Glutamatergic neuron (in vitro differentiated cells): ENCODE measurements around the gene NWD2. TPM values are rescaled to one million over a fixed set of nuclear protein-coding genes. Genes with fewer than 3 reads are reported as not detected.

Source experiments
- DNase-seq: peaks from one replicate; pipeline ENCODE4 v3.0.0; 2022
- H3K27ac Mint-ChIP-seq: one replicate; pipeline ENCODE4 v1.8.0; 2020; ENCODE audit warnings: mild to moderate bottlenecking, mixed read lengths, inconsistent platforms; ENCODE audit not compliant: unreplicated experiment
- H3K27me3 Mint-ChIP-seq: one replicate; pipeline ENCODE4 v1.8.0; 2020; ENCODE audit warnings: mild to moderate bottlenecking, moderate library complexity, mixed read lengths, inconsistent platforms; ENCODE audit not compliant: unreplicated experiment
- H3K36me3 Mint-ChIP-seq: one replicate; pipeline ENCODE4 v1.8.0; 2020; ENCODE audit warnings: mild to moderate bottlenecking, mixed read lengths, inconsistent platforms; ENCODE audit not compliant: unreplicated experiment
- H3K4me1 Mint-ChIP-seq: one replicate; pipeline ENCODE4 v1.8.0; 2020; ENCODE audit warnings: mild to moderate bottlenecking, low read depth, mixed read lengths, inconsistent platforms; ENCODE audit not compliant: unreplicated experiment
- H3K4me3 Mint-ChIP-seq: one replicate; pipeline ENCODE4 v1.8.0; 2020; ENCODE audit warnings: mild to moderate bottlenecking, mixed read lengths, inconsistent platforms; ENCODE audit not compliant: unreplicated experiment
- H3K9me3 Mint-ChIP-seq: one replicate; pipeline ENCODE4 v1.8.0; 2020; ENCODE audit warnings: mild to moderate bottlenecking, moderate library complexity, mixed read lengths, inconsistent platforms; ENCODE audit not compliant: unreplicated experiment
- total RNA-seq: library from RNA; stranded (reverse); fragmentation: NEBNext Ultra II Directional; extraction: Animal tissue kit (Norgen Biotek cat#: 25700); gene quantifications from one replicate; pipeline ENCODE4 v1.2.1, GENCODE V29; 2021; ENCODE audit not compliant: unreplicated experiment
- TF ChIP-seq, protein P1 (sequence below): fragments of 200-600 bp; sonication (generic); IDR thresholded peaks from one replicate; pipeline ENCODE4 v1.5.0; 2021; ENCODE audit not compliant: partially characterized antibody, unreplicated experiment

The NWD2 gene
- total RNA-seq, 1 donor from 2014 or later, result 0.17 TPM

DNA sequence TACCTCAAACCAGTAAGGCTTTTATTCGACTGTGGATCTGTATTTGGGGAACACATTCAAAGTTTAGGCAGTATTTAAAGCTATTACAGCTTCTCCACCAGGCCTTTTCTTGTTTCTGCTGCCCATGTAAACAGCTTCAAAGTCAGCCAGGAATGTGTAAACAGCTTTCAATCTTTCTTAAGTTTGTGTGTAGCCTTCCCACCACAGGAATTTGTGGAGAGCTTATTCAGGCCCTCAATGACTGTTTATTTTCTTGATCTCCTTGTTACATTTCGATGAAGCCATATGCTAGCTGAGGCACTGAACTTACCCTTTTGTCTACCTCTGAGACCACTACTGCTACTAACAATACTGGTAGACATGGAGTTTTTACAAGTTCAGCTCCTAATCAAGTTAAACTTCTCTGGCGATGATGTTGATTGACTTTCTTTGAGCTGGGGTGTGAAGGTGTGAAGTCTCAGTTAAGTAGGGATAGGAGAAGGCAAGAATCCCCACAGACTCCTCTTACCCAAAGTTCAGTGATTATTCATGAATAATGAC is 72.6 kb downstream of the NWD2 start:
- Mint-ChIP-seq H3K36me3 (no peaks in the 10 kb centered on the region), H3K27ac (no peak overlapping the region), H3K4me1 (no peaks in the 10 kb centered on the region), H3K9me3 (peaks cover 5% of the 10 kb centered on the region), H3K27me3 (no peaks in the 10 kb centered on the region), H3K4me3 (no peak overlapping the region)
- no peak for DNase-seq
- TF ChIP-seq, protein P1, sequence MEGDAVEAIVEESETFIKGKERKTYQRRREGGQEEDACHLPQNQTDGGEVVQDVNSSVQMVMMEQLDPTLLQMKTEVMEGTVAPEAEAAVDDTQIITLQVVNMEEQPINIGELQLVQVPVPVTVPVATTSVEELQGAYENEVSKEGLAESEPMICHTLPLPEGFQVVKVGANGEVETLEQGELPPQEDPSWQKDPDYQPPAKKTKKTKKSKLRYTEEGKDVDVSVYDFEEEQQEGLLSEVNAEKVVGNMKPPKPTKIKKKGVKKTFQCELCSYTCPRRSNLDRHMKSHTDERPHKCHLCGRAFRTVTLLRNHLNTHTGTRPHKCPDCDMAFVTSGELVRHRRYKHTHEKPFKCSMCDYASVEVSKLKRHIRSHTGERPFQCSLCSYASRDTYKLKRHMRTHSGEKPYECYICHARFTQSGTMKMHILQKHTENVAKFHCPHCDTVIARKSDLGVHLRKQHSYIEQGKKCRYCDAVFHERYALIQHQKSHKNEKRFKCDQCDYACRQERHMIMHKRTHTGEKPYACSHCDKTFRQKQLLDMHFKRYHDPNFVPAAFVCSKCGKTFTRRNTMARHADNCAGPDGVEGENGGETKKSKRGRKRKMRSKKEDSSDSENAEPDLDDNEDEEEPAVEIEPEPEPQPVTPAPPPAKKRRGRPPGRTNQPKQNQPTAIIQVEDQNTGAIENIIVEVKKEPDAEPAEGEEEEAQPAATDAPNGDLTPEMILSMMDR, result no peak

DNA sequence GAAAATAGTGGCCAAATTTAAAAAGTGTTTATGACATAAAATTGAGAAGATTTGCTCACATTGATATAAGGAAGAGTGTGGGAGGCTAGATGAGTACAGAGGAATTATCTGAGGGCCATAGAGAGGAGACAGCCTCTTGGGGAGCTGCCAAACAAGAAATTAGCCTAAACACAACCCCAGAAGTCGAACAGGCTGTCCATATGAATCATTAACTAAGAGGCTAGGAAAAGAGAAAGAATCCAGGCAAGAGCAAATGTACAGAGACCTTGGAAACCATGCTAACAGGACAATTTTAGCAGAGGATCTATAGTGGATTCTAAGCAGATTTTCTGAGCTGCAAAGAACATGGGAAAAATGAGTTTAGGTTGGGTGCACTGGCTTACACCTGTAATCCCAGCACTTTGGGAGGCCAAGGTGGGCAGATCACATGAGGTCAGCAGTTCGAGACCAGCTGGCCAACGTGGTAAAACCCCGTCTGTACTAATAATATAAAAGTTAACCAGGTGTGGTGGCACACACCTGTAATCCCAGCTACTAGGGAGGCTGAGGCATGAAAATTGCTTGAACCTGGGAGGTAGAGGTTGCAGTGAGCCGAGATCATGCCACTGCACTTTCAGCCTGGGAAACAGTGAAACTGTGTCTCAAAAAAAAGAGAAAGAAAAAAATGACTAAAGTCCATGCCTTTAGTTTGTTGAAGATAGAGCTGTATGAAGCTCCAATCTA is 76.1 kb downstream of the NWD2 start:
- no peaks in the 10 kb centered on the region for H3K27me3 Mint-ChIP-seq
- TF ChIP-seq, protein P1, result no peak
- H3K36me3 Mint-ChIP-seq, result no peaks in the 10 kb centered on the region
- peaks cover 2% of the 10 kb centered on the region for H3K9me3 Mint-ChIP-seq
- H3K4me3 Mint-ChIP-seq, result no peak overlapping the region
- H3K4me1 Mint-ChIP-seq, result no peaks in the 10 kb centered on the region
- no peak overlapping the region for H3K27ac Mint-ChIP-seq
- DNase-seq, result no peak

- Mint-ChIP-seq H3K36me3 (no peaks in the 10 kb centered on the region), H3K27ac (no peak overlapping the region), H3K4me1 (no peaks in the 10 kb centered on the region), H3K9me3 (peaks cover 2% of the 10 kb centered on the region), H3K27me3 (no peaks in the 10 kb centered on the region), H3K4me3 (no peak overlapping the region)
- TF ChIP-seq, protein P1, result no peak
- DNase-seq, result no peak
These were observed 77.6 kb downstream of the NWD2 start for GRCh38 chr4:37322122-37322521.

- no peaks in the 10 kb centered on the region for H3K27me3 Mint-ChIP-seq
- peaks cover 2% of the 10 kb centered on the region for H3K9me3 Mint-ChIP-seq
- no peak overlapping the region for H3K27ac Mint-ChIP-seq
- no peaks in the 10 kb centered on the region for H3K36me3 Mint-ChIP-seq
- no peaks in the 10 kb centered on the region for H3K4me1 Mint-ChIP-seq
- no peak for DNase-seq
- TF ChIP-seq, protein P1, result no peak
- H3K4me3 Mint-ChIP-seq, result no peak overlapping the region
These were observed 80.0 kb downstream of the NWD2 start for GRCh38 chr4:37324546-37324945.

DNA sequence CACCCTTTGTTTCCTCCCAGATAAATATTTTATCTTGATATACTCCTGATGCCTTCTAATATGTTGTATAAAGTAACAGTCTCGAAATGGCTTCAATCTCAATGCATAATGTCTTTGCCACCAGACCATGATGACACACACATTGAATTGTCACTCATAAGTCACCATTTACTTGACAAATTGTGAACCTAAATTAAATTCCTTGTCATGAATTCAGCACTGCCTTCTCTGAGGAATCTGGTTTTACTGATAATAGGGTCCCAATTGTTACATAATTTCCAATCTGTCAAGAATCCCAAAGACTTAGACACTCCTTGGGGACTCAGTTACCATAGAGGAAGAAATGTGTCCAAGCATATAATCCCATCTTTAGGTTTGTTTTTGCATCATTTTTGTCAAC is 82.3 kb downstream of the NWD2 start:
- Mint-ChIP-seq H3K4me1 (no peaks in the 10 kb centered on the region), H3K36me3 (no peaks in the 10 kb centered on the region), H3K27me3 (no peaks in the 10 kb centered on the region), H3K9me3 (no peaks in the 10 kb centered on the region), H3K4me3 (no peak overlapping the region), H3K27ac (no peak overlapping the region)
- TF ChIP-seq, protein P1, result no peak
- DNase-seq, result no peak
